Putamen (tissue), 1 donor: ENCODE results near the gene ATP12A.

Source experiments
- DNase-seq: peaks from one replicate; pipeline ENCODE4 v3.0.0-alpha.2; 2016; ENCODE audit warnings: low spot score

The ATP12A gene

GRCh38 chr13:24663089-24663395 lies 17.2 kb upstream of the ATP12A start:
- no peak for DNase-seq

DNA sequence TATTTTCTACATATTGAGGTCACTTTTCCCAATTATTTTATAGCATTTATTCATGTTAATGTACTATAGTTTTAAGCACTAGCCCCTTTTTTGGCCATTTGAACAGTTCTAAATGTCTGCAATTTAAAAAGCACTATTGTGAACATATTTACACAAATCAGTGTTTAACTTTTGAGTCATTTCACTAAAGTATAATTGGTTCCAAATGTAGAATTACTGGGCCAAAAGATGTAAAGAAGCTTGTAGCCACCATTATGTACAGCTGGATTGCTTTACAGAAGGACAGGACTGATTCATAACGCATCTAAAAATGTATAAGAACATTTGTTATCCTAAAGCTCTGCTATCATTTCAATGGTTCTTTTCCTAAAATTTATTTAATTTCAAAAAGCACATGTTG lies 16.6 kb upstream of the ATP12A start:
- DNase-seq, result no peak

GRCh38 chr13:24664726-24665409 lies 15.3 kb upstream of the ATP12A start:
- no peak for DNase-seq

DNA sequence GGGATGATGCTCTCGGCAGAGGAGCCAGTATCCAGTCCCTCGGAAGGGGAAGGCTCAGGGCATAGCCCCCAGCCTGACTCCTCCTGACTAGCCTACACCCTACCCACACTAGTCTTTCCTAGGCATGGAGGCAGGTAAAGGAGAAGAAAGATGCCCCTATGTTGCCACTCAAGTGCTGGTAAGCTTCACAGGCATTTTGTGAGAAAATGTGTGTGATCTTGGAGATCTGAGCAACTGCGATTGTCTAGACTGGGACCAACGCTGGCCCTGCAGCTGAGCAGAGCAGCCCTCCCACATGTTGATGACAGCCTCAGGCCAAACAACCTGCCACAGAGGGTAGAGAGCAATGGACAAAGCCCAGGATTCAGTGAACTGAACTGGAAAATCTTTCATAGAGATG lies 11.7 kb upstream of the ATP12A start:
- DNase-seq, result no peak

- DNase-seq, result no peak
Observed at GRCh38 chr13:24668955-24669582, 11.1 kb upstream of the ATP12A start.

GRCh38 chr13:24670174-24670573 lies 10.0 kb upstream of the ATP12A start:
- no peak for DNase-seq

GRCh38 chr13:24670961-24671381 lies 9.2 kb upstream of the ATP12A start:
- DNase-seq, result no peak

GRCh38 chr13:24671386-24672113 lies 8.7 kb upstream of the ATP12A start:
- DNase-seq, result no peak

GRCh38 chr13:24672141-24673132 lies 7.8 kb upstream of the ATP12A start:
- DNase-seq, result no peak

DNA sequence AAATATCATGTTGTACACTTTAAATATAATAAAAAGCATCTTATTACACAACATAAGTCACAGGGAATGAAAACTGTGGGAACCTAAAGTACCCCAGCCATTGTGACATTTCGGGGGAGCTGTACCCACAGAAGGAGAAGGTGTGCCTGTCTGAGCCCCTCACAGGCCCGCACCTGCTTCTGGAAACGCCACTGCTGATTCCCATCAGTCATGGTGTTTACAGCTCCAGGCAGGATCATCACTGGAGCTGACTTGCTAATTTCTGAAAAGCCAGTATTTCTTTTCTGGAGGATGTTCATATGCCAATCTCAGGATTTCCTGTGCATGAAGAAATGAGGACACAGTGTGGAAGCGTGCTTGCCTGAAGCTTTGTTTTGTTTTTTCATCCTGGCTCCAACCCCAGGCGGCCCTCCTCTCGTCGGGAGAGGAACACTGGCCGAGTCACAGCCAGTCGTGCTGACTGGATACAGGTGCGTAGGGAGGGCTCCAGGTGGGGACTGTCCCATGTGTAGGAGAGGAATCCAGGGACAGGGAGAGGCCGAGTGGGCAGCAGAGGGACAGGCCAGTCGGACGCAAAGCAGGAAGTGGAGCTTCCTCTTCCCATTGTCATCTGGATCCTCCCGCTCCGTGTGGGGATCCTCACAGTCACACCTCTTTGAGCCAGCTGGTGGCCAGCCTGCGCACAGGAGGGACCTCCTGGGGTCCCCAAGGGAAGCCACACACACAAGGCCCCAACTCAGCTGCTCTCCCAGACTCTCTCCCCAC lies 4.2 kb upstream of the ATP12A start:
- DNase-seq, result no peak

- DNase-seq, result no peak
Observed at GRCh38 chr13:24678151-24678550, 2.1 kb upstream of the ATP12A start.

DNA sequence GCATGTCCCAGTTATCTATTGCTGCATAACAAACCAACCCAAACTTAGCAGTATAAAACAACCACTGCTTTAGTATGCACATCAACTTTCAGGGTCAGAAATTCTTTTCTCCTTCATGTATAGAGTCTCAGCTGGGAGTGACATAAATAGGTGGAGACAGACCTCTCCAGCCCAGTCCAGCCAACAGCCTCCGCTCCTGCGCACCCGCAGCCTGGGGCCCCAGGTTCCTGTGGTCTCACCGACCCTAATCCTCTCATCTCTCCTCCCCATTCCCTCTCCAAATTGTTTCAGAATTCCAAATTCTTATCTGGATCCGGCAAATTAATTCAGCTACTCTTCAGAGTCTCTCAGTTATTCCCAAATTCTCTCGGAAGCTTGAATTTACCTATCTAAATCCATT lies 522 bp upstream of the ATP12A start:
- DNase-seq, result no peak

DNA sequence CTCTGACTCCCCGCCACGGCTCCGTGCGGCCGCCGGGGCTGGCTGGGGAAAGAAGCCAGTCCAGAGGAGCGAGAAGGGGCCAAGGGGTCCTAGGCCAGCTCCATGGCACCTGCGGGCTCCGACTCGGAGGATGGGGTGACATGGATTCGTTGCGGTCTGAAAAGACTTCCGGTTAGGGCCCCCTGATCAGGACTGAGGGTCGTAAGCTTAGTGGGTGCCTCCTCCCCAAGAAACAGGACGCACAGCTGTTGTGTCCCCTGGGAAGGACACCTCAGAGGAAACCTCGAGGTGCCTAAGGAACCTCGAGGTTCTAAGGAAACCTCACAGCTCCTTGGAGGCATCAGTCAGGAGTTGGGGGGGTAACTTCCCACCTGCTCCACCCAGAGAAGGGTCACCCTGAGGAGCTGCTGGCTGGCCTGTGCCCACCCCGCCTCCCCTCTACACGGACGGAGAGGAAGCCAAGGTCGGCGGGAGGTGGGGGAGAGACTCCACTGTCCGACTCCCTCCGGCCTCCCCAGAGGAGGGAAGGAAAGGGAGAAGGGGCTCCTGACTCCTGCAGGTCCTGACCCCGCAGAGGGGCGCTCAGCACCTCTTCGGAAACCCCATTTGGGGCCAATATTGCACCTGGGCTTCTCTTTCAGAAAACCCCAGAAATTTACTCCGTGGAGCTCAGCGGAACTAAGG lies 855 bp downstream of the ATP12A start:
- DNase-seq, result no peak

DNA sequence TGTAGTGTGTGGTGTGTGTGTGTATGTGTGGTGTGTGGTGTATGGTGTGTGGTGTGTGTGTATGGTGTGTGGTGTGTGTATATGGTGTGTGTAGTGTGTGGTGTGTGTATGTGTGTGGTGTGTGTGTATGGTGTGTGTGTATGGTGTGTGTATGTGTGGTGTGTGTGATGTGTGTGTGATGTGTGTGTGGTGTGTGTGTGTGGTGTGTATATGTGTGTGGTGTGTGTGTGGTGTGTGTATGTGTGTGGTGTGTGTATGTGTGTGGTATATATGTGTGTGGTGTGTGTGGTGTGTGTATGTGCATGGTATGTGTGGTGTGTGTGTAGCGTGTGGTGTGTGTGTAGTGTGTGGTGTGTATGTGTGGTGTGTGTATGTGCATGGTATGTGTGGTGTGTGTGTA lies 1.7 kb downstream of the ATP12A start:
- no peak for DNase-seq

DNA sequence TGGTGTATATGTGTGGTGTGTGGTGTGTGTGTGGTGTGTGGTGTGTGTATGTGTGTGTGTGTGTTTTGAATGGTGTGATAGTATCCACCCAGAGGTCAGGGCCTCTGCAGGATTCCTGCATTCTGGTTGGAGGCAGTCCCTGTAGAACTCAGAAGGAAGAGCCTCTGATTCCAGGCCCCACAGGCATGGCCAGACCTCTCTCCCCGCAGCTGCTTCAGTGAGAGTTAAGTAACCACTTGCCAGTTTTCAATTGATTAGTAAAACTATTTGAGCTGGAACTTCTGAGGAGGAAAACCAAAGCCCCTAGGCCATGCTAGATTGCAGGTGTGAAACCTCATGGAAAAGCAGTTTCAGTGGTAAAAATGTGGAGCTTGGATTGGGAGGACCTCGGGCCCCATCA lies 2.1 kb downstream of the ATP12A start:
- DNase-seq, result no peak

DNA sequence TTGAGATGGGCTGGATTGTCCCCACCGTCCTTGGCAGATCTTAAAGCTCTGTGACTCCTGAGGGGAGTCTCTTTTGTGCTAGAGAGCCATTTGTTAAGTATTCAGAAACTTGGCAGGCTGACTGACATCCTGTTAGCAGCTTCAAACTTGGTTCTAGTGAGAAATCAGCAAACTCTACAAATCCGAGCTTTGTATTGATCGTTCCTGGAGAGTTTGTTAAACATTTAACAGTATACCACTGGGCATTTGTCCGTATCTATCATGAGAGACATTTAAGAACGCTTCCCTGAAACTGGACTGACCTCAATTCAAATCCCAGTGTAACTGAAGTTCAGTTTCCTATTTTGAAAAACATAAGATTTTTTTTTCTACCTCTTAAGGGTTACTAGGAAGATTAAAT lies 3.1 kb downstream of the ATP12A start:
- DNase-seq, result no peak

GRCh38 chr13:24683838-24684599 lies 3.8 kb downstream of the ATP12A start:
- peak; percentile 42 for DNase-seq

GRCh38 chr13:24684600-24684998 lies 4.4 kb downstream of the ATP12A start:
- no peak for DNase-seq

- DNase-seq, result no peak
Observed at GRCh38 chr13:24685314-24685713, 5.1 kb downstream of the ATP12A start.

DNA sequence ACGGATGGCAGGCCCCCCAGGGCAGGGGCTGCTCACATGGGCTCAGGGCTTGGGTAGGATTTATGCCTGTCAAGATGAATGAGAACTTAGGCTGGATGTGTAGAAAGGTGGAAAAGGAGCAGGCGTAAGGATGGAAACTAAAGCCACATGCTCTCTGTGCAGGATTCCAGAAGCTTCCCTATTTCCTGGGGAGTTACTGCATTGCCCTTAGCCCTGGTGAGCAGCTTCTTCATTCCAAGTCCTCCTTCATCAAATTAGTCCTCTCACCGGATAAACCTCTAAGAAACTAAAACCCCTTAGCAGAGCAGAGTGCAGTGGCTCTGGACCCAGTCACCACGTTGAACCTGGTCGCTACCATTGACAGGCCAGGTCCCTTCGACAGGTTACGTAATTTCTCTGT lies 7.4 kb downstream of the ATP12A start:
- DNase-seq, result no peak
